ENCODE results near the gene BEND3. TPM values are rescaled to one million over a fixed set of nuclear protein-coding genes. Genes with fewer than 3 reads are reported as not detected.
"Not testable (repeated sequence)": the region's sequence is repeated elsewhere in the genome, so short reads cannot be mapped to it uniquely, and the experiment has no call there.

The BEND3 gene
- total RNA-seq, 1 experiment from 2014 or later = 7.3 TPM

DNA sequence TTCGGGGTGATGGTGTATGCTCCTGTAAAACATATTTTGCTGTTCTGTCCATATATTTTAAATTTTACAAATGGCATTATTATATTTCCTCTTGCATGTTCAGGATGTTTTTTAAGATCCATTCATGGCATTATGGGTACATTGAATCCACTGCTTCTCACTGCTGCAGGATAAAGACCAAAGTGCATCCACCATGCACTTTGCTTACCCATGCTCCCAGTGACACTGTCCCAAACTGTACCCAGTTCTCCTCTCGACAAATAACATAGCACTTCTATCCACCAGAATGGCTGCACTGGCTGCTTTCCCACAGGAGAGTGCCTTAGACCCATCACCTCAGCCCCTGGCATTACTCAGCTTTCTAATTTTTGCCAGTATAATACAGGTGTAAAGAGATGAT, 57.6 kb downstream of the BEND3 start:
- H3K27me3 ChIP-seq = no peaks in the 10 kb centered on the region
- no peaks in the 10 kb centered on the region for H3K9me3 ChIP-seq (replicated peaks)
- no peak for DNase-seq
- H3K36me3 ChIP-seq = no peaks in the 10 kb centered on the region
- H3K27ac ChIP-seq = no peak overlapping the region
- H3K4me1 ChIP-seq = peaks cover 10% of the 10 kb centered on the region; the same call in 1 of the 2 replicates
- H3K4me3 ChIP-seq = no peak overlapping the region

DNA sequence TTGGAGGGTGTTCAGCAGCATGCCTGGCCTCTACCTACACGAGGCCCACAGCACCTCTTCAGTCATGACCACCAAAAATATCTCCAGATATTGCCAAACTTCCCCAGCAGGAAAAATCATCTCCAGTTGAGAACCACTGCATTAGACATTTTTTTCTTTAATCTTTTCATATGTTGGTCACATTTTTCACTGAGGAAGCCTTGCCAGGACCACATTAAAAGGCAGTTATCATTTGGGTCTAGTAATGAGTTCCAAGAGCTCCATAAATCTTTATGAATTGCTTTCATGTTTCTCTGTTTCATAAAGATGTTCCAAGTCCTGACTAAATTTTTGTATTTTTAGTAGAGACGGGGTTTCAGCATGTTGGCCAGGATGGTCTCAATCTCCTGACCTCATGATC, 58.5 kb downstream of the BEND3 start:
- DNase-seq = no peak
- H3K4me1 ChIP-seq = peaks cover 8% of the 10 kb centered on the region; the same call in 1 of the 2 replicates
- H3K27ac ChIP-seq = no peak overlapping the region
- H3K4me3 ChIP-seq = no peak overlapping the region
- no peaks in the 10 kb centered on the region for H3K36me3 ChIP-seq
- no peaks in the 10 kb centered on the region for H3K27me3 ChIP-seq
- H3K9me3 ChIP-seq (replicated peaks) = no peaks in the 10 kb centered on the region

DNA sequence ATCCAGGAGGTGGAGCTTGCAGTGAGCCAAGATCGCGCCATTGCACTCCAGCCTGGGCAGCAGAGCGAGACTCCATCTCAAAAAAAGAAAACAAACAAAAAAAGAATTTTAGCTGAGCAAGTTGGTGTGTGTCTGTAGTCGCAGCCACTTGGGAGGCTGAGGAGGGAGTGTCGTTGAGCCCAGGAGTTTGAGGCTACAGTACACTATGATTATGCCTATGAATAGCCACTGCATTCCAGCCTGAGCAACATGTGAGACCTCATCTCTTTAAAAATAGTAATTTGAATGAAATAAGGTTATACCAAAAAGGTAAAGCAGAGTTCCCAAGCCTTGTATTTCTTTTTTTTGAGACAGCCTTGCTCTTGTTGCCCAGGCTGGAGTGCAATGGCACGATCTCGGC, 67.5 kb downstream of the BEND3 start:
- H3K36me3 ChIP-seq = no peaks in the 10 kb centered on the region
- no peaks in the 10 kb centered on the region for H3K27me3 ChIP-seq
- no peak overlapping the region for H3K4me3 ChIP-seq
- no peak for DNase-seq
- H3K4me1 ChIP-seq = no peaks in the 10 kb centered on the region
- H3K9me3 ChIP-seq (replicated peaks) = no peaks in the 10 kb centered on the region
- no peak overlapping the region for H3K27ac ChIP-seq

DNA sequence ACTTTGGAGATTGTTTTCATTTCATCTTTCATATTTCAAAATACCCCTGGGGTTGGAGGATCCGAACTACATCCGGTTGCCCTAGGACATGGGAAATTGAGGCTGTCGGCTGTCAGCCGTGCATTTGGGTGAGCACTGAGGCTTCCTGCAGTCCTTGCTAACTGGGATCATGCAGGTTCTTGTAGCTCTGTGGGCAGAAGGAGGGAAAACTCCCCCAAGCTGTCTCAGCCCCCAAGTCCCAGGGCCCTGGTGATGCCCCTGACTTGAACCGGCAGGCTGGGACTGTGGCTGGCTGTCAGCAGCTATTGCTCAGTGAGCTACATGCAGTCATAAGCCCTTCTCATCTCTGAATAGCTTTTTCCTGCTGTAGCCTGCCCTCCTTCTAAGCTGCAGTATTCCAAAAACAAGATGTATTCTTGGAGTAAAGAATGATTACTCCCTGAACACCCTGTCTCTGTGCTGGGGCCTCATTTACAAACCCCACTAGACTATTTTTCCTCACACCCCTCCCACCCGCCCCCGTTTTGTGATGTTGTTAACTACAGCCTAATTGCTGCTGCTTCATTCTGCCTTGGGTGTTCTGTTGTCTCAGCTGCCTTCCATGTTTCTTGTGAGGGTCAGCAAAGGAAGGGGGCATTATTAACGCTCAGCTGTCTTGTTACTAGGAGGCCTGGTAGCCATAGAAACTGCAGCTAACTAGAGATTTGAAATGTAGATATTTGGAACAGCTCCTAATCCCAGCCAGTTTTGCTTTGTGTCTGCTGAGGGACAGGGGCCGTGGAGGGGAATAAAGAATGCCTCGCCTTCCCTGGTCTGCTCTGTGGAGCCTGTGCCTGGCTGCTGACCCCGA, 69.3 kb downstream of the BEND3 start:
- DNase-seq = peak; percentile 39 to 51
- no peaks in the 10 kb centered on the region for H3K4me1 ChIP-seq
- no peaks in the 10 kb centered on the region; the same call in 1 of the 2 replicates for H3K36me3 ChIP-seq
- no peaks in the 10 kb centered on the region for H3K9me3 ChIP-seq (replicated peaks)
- H3K4me3 ChIP-seq = no peak overlapping the region
- H3K27ac ChIP-seq = no peak overlapping the region
- no peaks in the 10 kb centered on the region for H3K27me3 ChIP-seq

DNA sequence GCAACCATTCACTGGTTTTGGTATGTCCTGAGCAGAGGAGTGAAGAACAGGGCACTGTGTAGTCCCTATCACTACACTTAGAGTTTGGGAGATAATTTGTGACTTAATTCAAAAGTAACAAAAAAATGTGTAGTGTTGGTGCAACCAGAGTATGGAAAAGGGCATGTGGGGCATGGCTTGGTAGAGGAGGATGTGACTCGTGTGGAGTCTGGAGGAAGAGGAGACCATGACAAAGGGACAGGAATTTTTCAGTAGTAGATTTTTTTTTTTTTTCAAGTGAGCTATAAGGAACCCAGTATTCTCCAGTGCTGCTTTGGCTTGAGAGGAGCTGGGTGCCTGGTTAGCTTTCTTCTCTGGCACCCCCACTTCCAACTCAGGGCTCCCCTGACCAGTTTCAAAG, 82.2 kb downstream of the BEND3 start:
- no peaks in the 10 kb centered on the region for H3K9me3 ChIP-seq (replicated peaks)
- no peak overlapping the region for H3K4me3 ChIP-seq
- no peaks in the 10 kb centered on the region for H3K27me3 ChIP-seq
- DNase-seq = no peak
- no peak overlapping the region for H3K27ac ChIP-seq
- no peaks in the 10 kb centered on the region for H3K36me3 ChIP-seq
- no peaks in the 10 kb centered on the region for H3K4me1 ChIP-seq

DNA sequence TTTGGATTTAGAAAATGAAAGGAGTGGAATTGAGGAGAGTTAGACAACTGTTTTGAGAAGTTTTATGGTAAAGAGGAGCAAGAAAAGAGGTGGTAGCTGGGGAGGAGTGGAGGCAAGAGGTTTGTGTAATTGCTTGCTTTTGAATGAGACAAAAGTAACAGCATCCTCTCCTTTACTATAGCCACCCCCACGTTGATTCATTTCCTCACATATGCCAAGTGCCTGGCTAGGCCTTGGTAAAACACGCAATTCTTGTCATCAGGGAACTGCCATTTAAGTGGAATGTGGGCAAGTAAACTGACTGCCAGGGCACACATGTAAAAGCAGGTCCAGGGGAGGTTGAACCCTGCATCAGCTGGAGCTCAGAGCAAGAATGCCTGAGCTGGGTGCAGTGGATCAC, 83.3 kb downstream of the BEND3 start:
- Histone ChIP-seq H3K9me3 (replicated peaks) (no peaks in the 10 kb centered on the region), H3K4me1 (peaks cover under 1% of the 10 kb centered on the region; the same call in 1 of the 2 replicates), H3K27me3 (no peaks in the 10 kb centered on the region), H3K36me3 (no peaks in the 10 kb centered on the region), H3K4me3 (no peak overlapping the region), H3K27ac (no peak overlapping the region)
- DNase-seq = no peak

DNA sequence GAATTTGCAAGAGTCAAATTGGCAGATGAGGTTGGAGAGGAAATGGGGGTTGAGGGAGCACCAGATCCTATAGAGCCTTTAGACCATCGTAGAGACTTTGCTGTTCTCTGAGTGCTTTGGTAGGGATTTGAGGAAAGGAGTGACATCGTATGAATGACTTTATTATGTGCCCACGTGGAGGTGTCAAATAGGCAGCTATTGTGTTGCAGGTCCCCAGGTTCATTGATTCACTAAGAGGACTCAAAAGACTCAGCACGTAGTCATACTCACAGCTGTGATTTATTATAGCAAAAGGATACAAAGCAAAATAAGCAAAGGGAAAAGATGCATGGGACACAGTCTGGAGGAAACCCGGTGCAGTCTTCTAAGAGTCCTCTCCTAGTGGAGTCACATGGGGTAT, 85.2 kb downstream of the BEND3 start:
- no peak for DNase-seq
- no peak overlapping the region for H3K4me3 ChIP-seq
- no peak overlapping the region for H3K27ac ChIP-seq
- H3K4me1 ChIP-seq = peaks cover 13% of the 10 kb centered on the region
- H3K36me3 ChIP-seq = no peaks in the 10 kb centered on the region
- H3K27me3 ChIP-seq = no peaks in the 10 kb centered on the region
- H3K9me3 ChIP-seq (replicated peaks) = no peaks in the 10 kb centered on the region

DNA sequence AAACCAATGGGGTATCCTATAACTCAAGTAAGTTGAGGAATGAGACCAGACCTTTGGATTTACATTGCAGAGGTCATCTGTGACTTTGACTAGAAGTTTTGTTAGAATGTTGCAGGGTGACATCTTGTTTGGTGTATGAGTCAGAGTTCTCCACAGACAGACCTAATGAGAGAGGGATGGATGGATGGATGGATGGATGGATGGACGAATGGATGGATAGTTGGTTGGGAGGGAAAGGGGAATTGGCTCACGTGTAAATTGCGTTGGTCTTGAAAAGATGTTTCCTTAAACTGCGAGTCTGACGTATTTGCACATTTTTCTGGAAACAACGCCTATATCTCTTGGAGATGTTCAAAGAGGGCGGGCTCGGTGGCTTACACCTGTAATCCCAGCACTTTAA, 88.3 kb downstream of the BEND3 start:
- Histone ChIP-seq H3K4me1 (peaks cover 15% of the 10 kb centered on the region), H3K9me3 (replicated peaks) (no peaks in the 10 kb centered on the region), H3K36me3 (no peaks in the 10 kb centered on the region), H3K27ac (no peak overlapping the region), H3K27me3 (no peaks in the 10 kb centered on the region), H3K4me3 (no peak overlapping the region)
- no peak for DNase-seq

DNA sequence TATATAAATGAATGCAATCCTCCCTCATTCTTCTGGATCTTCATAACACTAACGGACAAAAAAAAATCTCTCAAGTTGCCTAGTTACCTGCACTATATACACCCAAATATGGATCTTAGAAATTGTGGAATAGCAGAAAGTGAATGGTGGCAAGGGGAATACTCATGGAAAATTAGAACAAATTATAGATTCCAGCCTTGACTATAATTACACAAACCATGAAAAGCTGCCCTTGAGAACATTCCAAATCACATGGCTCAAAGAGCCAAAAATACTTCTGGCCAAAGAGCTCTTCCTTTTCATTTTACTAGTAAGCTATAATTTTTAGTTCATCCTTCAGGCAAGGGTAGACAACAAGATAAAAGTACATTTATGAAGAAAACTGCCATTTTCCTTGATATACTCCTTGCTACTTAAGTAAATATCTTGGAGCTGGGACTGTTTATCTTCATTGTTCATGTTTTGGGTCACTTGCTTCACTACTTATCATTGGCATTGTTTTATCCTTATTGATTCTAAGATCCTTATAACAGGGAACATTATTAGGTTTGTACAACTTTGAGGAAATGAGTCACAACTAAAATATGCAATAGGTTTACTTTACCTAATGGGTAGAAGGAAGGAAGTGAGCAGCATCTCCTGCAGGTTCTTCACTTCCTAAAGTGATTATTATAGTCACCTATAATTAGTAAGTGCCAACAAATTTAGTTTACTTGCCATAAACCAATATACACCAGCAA, 93.7 kb downstream of the BEND3 start:
- H3K4me3 ChIP-seq = no peak overlapping the region
- H3K9me3 ChIP-seq (replicated peaks) = no peaks in the 10 kb centered on the region
- H3K36me3 ChIP-seq = no peaks in the 10 kb centered on the region
- H3K27me3 ChIP-seq = no peaks in the 10 kb centered on the region
- no peak overlapping the region for H3K27ac ChIP-seq
- peaks cover 15% of the 10 kb centered on the region for H3K4me1 ChIP-seq
- DNase-seq = no peak

DNA sequence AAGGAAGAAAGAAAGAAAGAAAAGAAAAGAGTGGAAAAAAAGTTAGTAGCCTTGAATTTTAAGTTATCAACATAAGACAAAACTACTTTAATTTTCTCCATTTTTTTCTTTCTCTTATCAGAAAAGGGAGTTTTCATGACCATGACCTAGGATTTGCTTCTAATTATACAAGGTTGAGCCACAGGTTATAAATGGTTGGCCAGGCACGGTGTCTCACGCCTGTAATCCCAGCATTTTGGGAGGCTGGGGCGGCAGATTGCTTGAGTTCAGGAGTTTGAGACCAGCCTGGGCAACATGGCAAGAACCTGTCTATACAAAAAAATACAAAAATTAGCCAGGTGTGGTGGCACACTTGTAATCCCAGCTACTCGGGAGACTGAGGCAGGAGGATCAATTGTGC, 95.1 kb downstream of the BEND3 start:
- Histone ChIP-seq H3K27me3 (no peaks in the 10 kb centered on the region), H3K4me1 (peaks cover 8% of the 10 kb centered on the region), H3K36me3 (no peaks in the 10 kb centered on the region), H3K4me3 (no peak overlapping the region), H3K9me3 (replicated peaks) (no peaks in the 10 kb centered on the region), H3K27ac (no peak overlapping the region)
- DNase-seq = no peak

DNA sequence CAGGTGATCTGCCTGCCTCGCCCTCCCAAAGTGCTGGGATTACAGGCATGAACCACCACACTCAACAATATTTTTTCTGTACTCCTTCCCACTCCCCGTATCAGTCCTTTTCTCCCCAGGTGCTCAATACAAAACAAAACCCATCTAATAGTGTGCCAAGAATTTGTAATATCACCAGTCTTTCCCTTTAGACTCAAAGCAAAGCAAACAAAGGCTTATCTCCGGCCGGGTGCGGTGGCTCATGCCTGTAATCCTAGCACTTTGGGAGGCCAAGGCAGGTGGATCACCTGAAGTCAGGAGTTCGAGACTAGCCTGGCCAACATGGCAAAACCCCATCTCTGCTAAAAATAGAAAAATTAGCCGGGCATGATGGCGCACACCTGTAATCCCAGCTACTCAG, 95.7 kb downstream of the BEND3 start:
- not testable (repeated sequence) for H3K27me3 ChIP-seq; H3K27ac ChIP-seq; H3K9me3 ChIP-seq (replicated peaks); DNase-seq; H3K4me1 ChIP-seq; H3K36me3 ChIP-seq; H3K4me3 ChIP-seq

DNA sequence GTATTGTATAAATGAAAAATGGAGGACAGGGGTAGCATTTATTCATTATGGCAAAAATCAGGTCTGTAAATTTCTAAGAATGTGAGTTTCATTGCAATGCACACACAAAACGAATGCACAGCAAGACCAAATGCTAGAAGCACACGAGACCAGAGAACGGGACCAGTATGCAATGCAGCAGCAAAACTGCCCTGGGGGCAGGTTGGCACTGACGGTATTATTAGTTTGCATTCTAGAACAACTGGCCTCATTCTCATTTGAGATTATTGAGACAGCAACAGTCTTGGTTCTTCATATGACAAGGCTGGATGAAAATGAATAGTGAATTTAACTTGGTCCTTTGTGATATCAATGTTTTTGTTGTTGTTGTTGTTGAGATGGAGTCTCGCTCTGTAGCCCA, 96.3 kb downstream of the BEND3 start:
- no peaks in the 10 kb centered on the region for H3K27me3 ChIP-seq
- no peak overlapping the region for H3K27ac ChIP-seq
- H3K4me3 ChIP-seq = no peak overlapping the region
- H3K4me1 ChIP-seq = peaks cover 8% of the 10 kb centered on the region
- no peaks in the 10 kb centered on the region for H3K36me3 ChIP-seq
- H3K9me3 ChIP-seq (replicated peaks) = no peaks in the 10 kb centered on the region
- DNase-seq = peak in 1 of 2 experiments; percentile 9

Other genes starting within 250 kb of the BEND3 start
- 1.5 and 1.6 TPM in 2 replicates for gene CD24, start 140.8 kb downstream of the BEND3 start, total RNA-seq (2014; rRNA removed; shearing (Covaris generic))
- gene MTRES1, start 87.3 kb downstream of the BEND3 start, total RNA-seq (2014; rRNA removed; shearing (Covaris generic)) = 20.5 and 21.0 TPM in 2 replicates

Measured in SJCRH30 (cell line).